GM12878 (cell line): ENCODE results near the gene NKTR. TPM values are rescaled to one million over a fixed set of nuclear protein-coding genes. Genes with fewer than 3 reads are reported as not detected.

Experiments used
- ATAC-seq: fragments of 200-7000 bp; cut with Tn5 transposase; 3 replicates; pipeline ENCODE4 v1.9.1; 2020; ENCODE audit warnings: mild to moderate bottlenecking, moderate library complexity
- BruUV-seq: library from RNA; stranded (reverse); fragments of 400-500 nt; replicated peaks from 2 replicates; lab custom pipeline; 2021; lab: Mats Ljungman, UMichigan
- CTCF ChIA-PET: fragments of 300-600 bp; sonication (Branson Sonifier 250); formaldehyde crosslinking; extraction: SDS; loops from one replicate; lab custom pipeline; 2021; ENCODE audit warnings: inconsistent platforms; lab: Yijun Ruan, JAX
- POLR2A ChIA-PET: fragments of 350-600 bp; formaldehyde crosslinking; extraction: SDS; loops from one replicate; lab custom pipeline; 2021; ENCODE audit warnings: inconsistent platforms; lab: Charles Lee
- RAD21 ChIA-PET: fragments of 300-600 bp; sonication (Branson Sonifier 250); formaldehyde crosslinking; loops from one replicate; lab custom pipeline; 2023; ENCODE audit warnings: antibody characterized with exemption; ENCODE audit not compliant: unreplicated experiment; lab: Charles Lee
- SMC1A ChIA-PET: fragments of 300-600 bp; sonication (Branson Sonifier 250); formaldehyde crosslinking; loops from one replicate; lab custom pipeline; 2023; ENCODE audit not compliant: unreplicated experiment, uncharacterized antibody; lab: Charles Lee
- DNase-seq: peaks from one replicate; pipeline ENCODE4 v3.0.0-alpha.2; 2011; ENCODE audit warnings: low read depth, low spot score
- FAIRE-seq: peaks from 3 replicates; lab custom pipeline; 2011; peaks lifted over from hg19 to GRCh38; lab: Jason Lieb, UNC
- H2AFZ ChIP-seq: 2 replicates; pipeline ENCODE4 v1.6.0; 2011; ENCODE audit warnings: low read depth, low read length, control low read depth; ENCODE audit not compliant: control insufficient read depth
- H3K27ac ChIP-seq: 2 replicates; pipeline ENCODE4 v1.5.1; 2011; ENCODE audit warnings: control low read depth; ENCODE audit not compliant: control insufficient read depth, insufficient read depth
- H3K27me3 ChIP-seq, 2 experiments: replicated peaks in 1 of 2; 2 replicates each; pipeline versions ENCODE4 v1.6.0 to v1.6.1; 2011; ENCODE audit warnings: low read length in 1 of 2; ENCODE audit not compliant: control insufficient read depth in 2 of 2, insufficient read depth in 2 of 2
- H3K36me3 ChIP-seq, 2 experiments: 2 replicates each; pipeline ENCODE4 v1.5.1; 2011; ENCODE audit warnings: low read length in 1 of 2; ENCODE audit not compliant: control insufficient read depth in 2 of 2, insufficient read depth in 2 of 2
- H3K4me1 ChIP-seq: 2 replicates; pipeline ENCODE4 v1.6.1; 2011; ENCODE audit warnings: mild to moderate bottlenecking, low read length, moderate library complexity, mixed read lengths; ENCODE audit not compliant: control insufficient read depth, insufficient read depth
- H3K4me2 ChIP-seq: 2 replicates; pipeline ENCODE4 v1.6.0; 2011; ENCODE audit warnings: control low read depth; ENCODE audit not compliant: control insufficient read depth, insufficient read depth
- H3K4me3 ChIP-seq: fragments of 200-600 bp; sonication (generic); 2 replicates; pipeline ENCODE4 v1.5.1; 2016
- H3K79me2 ChIP-seq: 2 replicates; pipeline ENCODE4 v1.6.0; 2011; ENCODE audit warnings: low read length; ENCODE audit not compliant: control insufficient read depth, insufficient read depth
- H3K9ac ChIP-seq: 2 replicates; pipeline ENCODE4 v1.8.0; 2011; ENCODE audit warnings: low read length, control low read depth, mixed read lengths; ENCODE audit not compliant: control insufficient read depth, insufficient read depth
- H3K9me3 ChIP-seq: replicated peaks from 3 replicates; pipeline ENCODE4 v1.5.1; 2011; ENCODE audit warnings: mild to moderate bottlenecking, low read length; ENCODE audit not compliant: control insufficient read depth, insufficient read depth
- H4K20me1 ChIP-seq: 2 replicates; pipeline ENCODE4 v1.6.0; 2011; ENCODE audit not compliant: control insufficient read depth, insufficient read depth
- CBFB ChIP-seq: IDR thresholded peaks from 2 replicates; pipeline ENCODE4 v1.6.1; 2016; ENCODE audit warnings: antibody characterized with exemption, low read depth
- CEBPZ ChIP-seq: fragments of 150-350 bp; IDR thresholded peaks from 2 replicates; pipeline ENCODE4 v1.6.1; 2016; ENCODE audit warnings: low read depth, low read length
- JUNB ChIP-seq: IDR thresholded peaks from 2 replicates; pipeline ENCODE4 v1.6.1; 2016; ENCODE audit warnings: antibody characterized with exemption, mild to moderate bottlenecking
- KDM1A ChIP-seq: fragments of 200-600 bp; sonication (generic); IDR thresholded peaks from 2 replicates; pipeline ENCODE4 v1.6.1; 2016; ENCODE audit warnings: borderline replicate concordance
- KLF5 ChIP-seq: fragments of 450-650 bp; IDR thresholded peaks from 2 replicates; pipeline ENCODE4 v1.6.1; 2014; ENCODE audit warnings: mild to moderate bottlenecking; ENCODE audit not compliant: partially characterized antibody
- NFYA ChIP-seq: IDR thresholded peaks from 2 replicates; pipeline ENCODE4 v1.6.1; 2011; ENCODE audit warnings: low read depth, mild to moderate bottlenecking, low read length, improper control_type of control experiment, borderline replicate concordance
- PAX5 ChIP-seq: IDR thresholded peaks from 2 replicates; pipeline ENCODE4 v1.6.1; 2011; ENCODE audit warnings: low read depth, low read length, borderline replicate concordance
- SIN3A ChIP-seq: IDR thresholded peaks from 2 replicates; pipeline ENCODE4 v1.6.1; 2012; ENCODE audit warnings: low read depth, low read length, improper control_type of control experiment
- SIX5 ChIP-seq: IDR thresholded peaks from 2 replicates; pipeline ENCODE4 v1.6.1; 2011; ENCODE audit warnings: mild to moderate bottlenecking, low read depth, low read length, moderate library complexity; ENCODE audit not compliant: severe bottlenecking
- SP1 ChIP-seq: IDR thresholded peaks from one replicate; pipeline ENCODE4 v1.6.1; 2011; ENCODE audit warnings: low read depth, low read length
- TCF7 ChIP-seq: IDR thresholded peaks from 2 replicates; pipeline ENCODE4 v1.6.1; 2014; ENCODE audit warnings: antibody characterized with exemption, borderline replicate concordance
- YBX1 ChIP-seq: fragments of 450-650 bp; IDR thresholded peaks from 2 replicates; pipeline ENCODE4 v1.6.1; 2016; ENCODE audit warnings: antibody characterized with exemption
- YY1 ChIP-seq: IDR thresholded peaks from 2 replicates; pipeline ENCODE4 v1.6.1; 2011; ENCODE audit warnings: low read depth, mild to moderate bottlenecking, low read length
- ZNF592 ChIP-seq: fragments of 450-650 bp; IDR thresholded peaks from 2 replicates; pipeline ENCODE4 v1.6.1; 2017; ENCODE audit warnings: mild to moderate bottlenecking, moderate library complexity
- ZNF622 ChIP-seq: fragments of 450-650 bp; IDR thresholded peaks from 2 replicates; pipeline ENCODE4 v1.6.1; 2017; ENCODE audit warnings: mild to moderate bottlenecking, inconsistent platforms
- WGBS: methylation state at CpG from one replicate; pipeline ENCODE4 v1.1.6; 2016; ENCODE audit warnings: low lambda C conversion rate; ENCODE audit not compliant: insufficient replicate concordance, insufficient coverage; ENCODE audit errors: missing lambda C conversion rate; 5-methylcytosine and 5-hydroxymethylcytosine counted together
- in situ Hi-C: fragments of 300-500 bp; cut with MboI; formaldehyde crosslinking; loops from 9 replicates; pipeline ENCODE4 v1.14.3; 2018; ENCODE audit warnings: mixed read lengths
- intact Hi-C: fragments of 100-400 bp; cut with micrococcal nuclease; formaldehyde crosslinking; loops from one replicate; pipeline ENCODE4 v1.14.2; 2022; ENCODE audit not compliant: unreplicated experiment
- polyA plus RNA-seq, 11 experiments: library from polyadenylated mRNA; depleted of rRNA in 4 of 11; unstranded in 6 of 11; stranded (reverse) in 5 of 11; fragments of >200 nt; fragmentation: Nextera tagmentation in 4 of 11; fragmentation: Illumina TruSeq in 1 of 11; extraction: Ambion mirVana in 4 of 11; extraction: Trizol in 1 of 11; gene quantifications; 1 replicate in 1 of 11; 2 replicates in 10 of 11; pipeline versions ENCODE4 v1.2.1 to v1.2.3, GENCODE V29; 2011 to 2016; ENCODE audit warnings: inconsistent platforms in 2 of 11, missing spikeins in 2 of 11, low read depth in 1 of 11
- total RNA-seq, 4 experiments: library from RNA; depleted of rRNA in 3 of 4; stranded (reverse); fragments of >200 nt in 3 of 4; fragmentation: Illumina TruSeq in 1 of 4; extraction: Trizol in 1 of 4; gene quantifications; 2 replicates each; pipeline versions ENCODE4 v1.2.1 to v1.2.3, GENCODE V29; 2013 to 2021

Gene NKTR
- total and polyA plus RNA-seq, 10 of the 15 experiments (the other 5 are each of a cell fraction or from before 2014, with no cell fraction given): 15.3 to 91.9 (median 55.3) TPM

GRCh38 chr3:42581400-42581708 lies 19.1 kb upstream of the NKTR start:
- ChIA-PET POLR2A (interaction anchor here (1.8 to 3.9 kb wide), 4 partner anchors 10 to 21 kb away, joined by 4 to 33 read pairs (median 18); partner anchors contain the start of genes NKTR and SS18L2), SMC1A (interaction anchor here (1.0 to 3.4 kb wide), 10 partner anchors 9 to 308 kb away, joined by 3 to 34 read pairs (median 8); partner anchors contain the start of genes NKTR and SS18L2), RAD21 (interaction anchor here (1.1 to 3.1 kb wide), 6 partner anchors 9 to 163 kb away, joined by 3 to 16 read pairs (median 9); partner anchors contain the start of genes NKTR and SS18L2), CTCF (interaction anchor here (0.8 to 4.2 kb wide), 15 partner anchors 9 to 308 kb away, joined by 3 to 38 read pairs (median 3); partner anchors contain the start of genes NKTR and SS18L2)
- in situ Hi-C loops (no loop called here), intact Hi-C loops (no loop called here)
- peak overlapping the region; percentile 96 for H2AFZ ChIP-seq
- H3K9ac ChIP-seq: peak overlapping the region; percentile 97
- H3K4me1 ChIP-seq: peaks cover 7% of the 10 kb centered on the region
- H3K27ac ChIP-seq: peak overlapping the region; percentile 75
- H3K79me2 ChIP-seq: peaks cover 26% of the 10 kb centered on the region
- no peaks in the 10 kb centered on the region for H3K27me3 ChIP-seq
- FAIRE-seq (no peak), DNase-seq (no peak), ATAC-seq (no peak)
- no TSS peak for BruUV-seq
- 2% methylated on average over 10 of the region's 11 CpGs for WGBS
- peak overlapping the region; percentile 94 for H3K4me3 ChIP-seq
- TF ChIP-seq KDM1A (no peak), CEBPZ (no peak), YBX1 (no peak), SIN3A (no peak), YY1 (no peak), ZNF592 (no peak), JUNB (no peak), TCF7 (no peak), NFYA (no peak), ZNF622 (no peak), PAX5 (no peak), SIX5 (no peak), SP1 (no peak), CBFB (no peak), KLF5 (no peak)
- H3K9me3 ChIP-seq: no peaks in the 10 kb centered on the region; the same call in 1 of the 3 replicates
- H3K36me3 ChIP-seq: no peaks in the 10 kb centered on the region; a peak in 1 of 4 replicates
- no peaks in the 10 kb centered on the region for H4K20me1 ChIP-seq
- H3K4me2 ChIP-seq: peak overlapping the region; percentile 73; the same call in 1 of the 2 replicates
